Stimulated activated CD4-positive, alpha-beta T cell treated with anti-CD3 and anti-CD28 coated beads, Interleukin-15, amount 100 ng/mL, for 24 hours (primary cell): ENCODE results near the gene ASNS.

ENCODE experiments used
- DNase-seq: peaks from one replicate; pipeline ENCODE4 v3.0.0-alpha.2; 2020

Gene ASNS

DNA sequence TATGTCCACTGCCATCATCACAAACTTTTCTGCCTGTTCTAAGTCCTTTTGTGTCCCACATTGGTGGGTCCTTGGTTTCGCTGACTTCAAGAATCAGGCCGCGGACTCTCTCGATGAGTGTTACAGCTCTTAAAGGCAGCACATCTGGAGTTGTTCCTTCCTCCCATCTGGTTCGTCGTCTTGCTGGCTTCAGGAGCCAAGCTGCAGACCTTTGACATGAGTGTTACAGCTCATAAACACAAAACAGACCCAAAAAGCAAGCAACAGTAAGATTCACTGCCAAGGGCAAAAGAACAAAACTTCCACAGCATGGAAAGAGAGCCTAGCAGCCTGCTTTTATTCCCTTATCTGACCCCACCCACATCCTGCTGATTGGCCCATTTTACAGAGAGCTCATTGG lies 30.2 kb downstream of the ASNS start:
- no peak for DNase-seq

DNA sequence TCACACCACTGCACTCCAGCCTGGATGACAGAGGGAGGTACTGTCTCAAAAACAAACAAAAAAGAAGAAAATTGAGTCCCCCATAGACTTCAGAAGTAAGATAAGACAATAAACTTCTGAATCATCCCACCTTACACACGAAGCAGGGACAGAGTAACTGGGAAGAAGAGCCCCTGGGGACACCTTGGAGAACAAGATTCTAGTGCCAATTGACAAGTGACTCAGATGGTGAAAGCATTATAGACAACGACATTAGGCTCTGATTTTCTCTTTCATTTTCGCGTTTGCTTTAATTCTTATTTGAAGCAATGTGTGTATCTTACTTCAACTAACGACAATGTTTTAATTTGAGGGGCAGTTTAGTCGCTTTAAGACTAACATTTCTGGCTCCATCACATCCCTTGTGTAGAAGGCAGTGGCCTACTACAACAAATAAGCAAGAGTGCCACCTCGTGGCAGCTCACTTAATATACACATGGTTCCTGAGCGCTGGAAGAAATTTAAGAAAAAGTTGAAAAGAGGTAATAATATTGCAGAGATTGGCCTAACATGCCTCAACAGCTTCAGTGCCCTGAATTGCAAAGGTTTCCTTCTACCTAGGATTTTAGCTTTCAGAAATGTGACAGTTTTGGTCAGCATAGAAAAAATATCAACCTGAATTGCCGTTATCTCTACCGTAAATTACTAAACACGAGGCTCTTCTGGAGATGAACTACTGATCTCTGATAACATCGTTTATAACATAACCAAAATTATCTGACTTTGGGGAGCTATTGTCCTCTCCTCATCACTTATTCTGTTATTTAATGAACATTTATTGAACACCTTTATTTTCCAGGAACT lies 36.7 kb downstream of the ASNS start:
- DNase-seq = peak; percentile 79

DNA sequence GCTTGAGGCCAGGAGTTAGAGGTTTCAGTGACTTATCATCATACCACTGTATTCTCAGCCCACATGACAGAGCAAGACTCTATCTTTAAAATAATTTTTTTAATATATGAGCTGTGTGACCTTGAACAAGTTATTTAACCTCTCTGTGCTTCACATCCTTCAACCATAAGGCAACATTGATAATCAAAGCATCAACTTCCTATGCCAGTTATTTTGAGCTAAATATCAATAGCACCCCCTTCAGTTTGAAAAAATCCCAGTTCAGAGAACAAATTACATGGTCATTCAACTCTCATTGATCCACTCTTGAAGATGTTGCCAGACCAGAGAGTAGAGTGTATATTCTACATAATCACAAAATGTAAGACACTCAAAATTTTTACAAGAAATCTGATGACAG lies 53.0 kb downstream of the ASNS start:
- DNase-seq = no peak

DNA sequence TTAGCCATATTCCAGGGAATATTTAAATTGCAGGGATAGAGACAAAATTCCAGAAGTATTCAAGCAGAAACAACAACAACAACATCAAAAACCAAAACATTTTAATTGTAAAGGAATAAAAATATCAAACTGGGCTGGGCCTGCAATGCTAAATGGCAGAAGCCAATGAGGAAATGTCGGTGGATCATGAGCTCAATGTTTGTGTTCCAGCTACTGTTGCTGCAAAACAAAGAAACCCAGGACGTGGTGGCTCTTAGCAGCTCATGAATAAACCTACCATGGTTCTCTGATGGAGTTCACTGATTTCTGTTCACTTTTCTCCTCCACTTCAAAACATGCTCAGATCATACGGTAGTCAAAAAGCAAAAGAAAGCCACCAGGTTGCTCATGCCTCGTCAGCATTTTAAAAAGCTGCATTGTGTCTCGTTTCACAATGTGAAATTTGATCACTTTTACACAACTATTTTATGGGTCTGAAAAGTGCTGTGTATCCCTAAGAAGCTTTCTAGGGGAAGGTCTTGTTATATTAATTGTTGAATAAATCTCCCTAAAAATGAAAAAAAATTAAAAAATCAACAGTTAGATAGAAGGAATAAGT lies 54.0 kb downstream of the ASNS start:
- DNase-seq = no peak
